Heart right ventricle (tissue), 16 donors: ENCODE data around the gene GALNT18. TPM values are rescaled to one million over a fixed set of nuclear protein-coding genes. Genes with fewer than 3 reads are reported as not detected.
A peak's percentile ranks its signal among the peaks of the same experiment; 100 is the strongest.

ENCODE experiments used
- ATAC-seq, 8 donors: fragments of 200-7000 bp; cut with Tn5 transposase; one replicate each; pipeline ENCODE4 v1.9.1; 2020; ENCODE audit warnings: mild to moderate bottlenecking in 8 of 8, moderate library complexity in 8 of 8, moderate number of reproducible peaks in 1 of 8
- DNase-seq, 2 donors: peaks; one replicate each; pipeline ENCODE4 v3.0.0-alpha.2; 2020
- H3K27ac ChIP-seq, 10 donors: fragments of 200-600 bp; sonication (generic) in 2 of 10; one replicate each; pipeline versions ENCODE4 v1.5.0 to v1.8.0; 2020 to 2022; ENCODE audit warnings: mild to moderate bottlenecking in 3 of 10
- H3K27me3 ChIP-seq, 7 donors: fragments of 200-600 bp; one replicate each; pipeline ENCODE4 v1.8.0; 2021 to 2022; ENCODE audit warnings: mild to moderate bottlenecking in 2 of 7
- H3K36me3 ChIP-seq, 9 donors: fragments of 200-600 bp; sonication (generic) in 1 of 9; one replicate each; pipeline versions ENCODE4 v1.5.0 to v1.8.0; 2020 to 2022; ENCODE audit warnings: mild to moderate bottlenecking in 2 of 9
- H3K4me1 ChIP-seq, 9 donors: fragments of 200-600 bp; sonication (generic) in 1 of 9; one replicate each; pipeline versions ENCODE4 v1.5.0 to v1.8.0; 2020 to 2022; ENCODE audit warnings: mild to moderate bottlenecking in 4 of 9
- H3K4me3 ChIP-seq, 10 donors: fragments of 200-600 bp; sonication (generic) in 2 of 10; one replicate each; pipeline versions ENCODE4 v1.5.0 to v1.8.0; 2020 to 2022; ENCODE audit warnings: mild to moderate bottlenecking in 7 of 10, moderate library complexity in 2 of 10
- H3K9me3 ChIP-seq, 11 donors: fragments of 200-600 bp in 10 of 11; sonication (generic) in 2 of 11; one replicate each; pipeline versions ENCODE4 v1.5.0 to v1.8.0; 2013 to 2022; ENCODE audit warnings: mild to moderate bottlenecking in 2 of 11, control low read depth in 1 of 11, moderate library complexity in 1 of 11
- WGBS, 2 donors: extraction: QIAGEN DNeasy Blood & Tissue Kit; methylation state at CpG; one replicate each; pipeline ENCODE4 v1.1.7; 2013; ENCODE audit warnings: inconsistent platforms in 1 of 2; 5-methylcytosine and 5-hydroxymethylcytosine counted together
- intact Hi-C, 10 donors: fragments of 100-400 bp; cut with DNase I; formaldehyde crosslinking; loops; one replicate each; pipeline versions ENCODE4 v1.11.1 to v1.14.2; 2022
- polyA plus RNA-seq, 2 donors: library from polyadenylated mRNA; stranded (reverse); fragments of 200-250 nt; gene quantifications; one replicate each; pipeline ENCODE4 v1.2.3, GENCODE V29; 2013
- total RNA-seq, 10 donors: library from RNA; stranded (reverse); fragmentation: NEBNext Ultra II Directional in 3 of 10; extraction: Animal tissue kit (Norgen Biotek cat#: 25700) in 3 of 10; gene quantifications; one replicate each; pipeline versions ENCODE4 v1.2.1 to v1.2.4, GENCODE V29; 2021 to 2023
- TF ChIP-seq, protein P1 (sequence below), 9 donors: fragments of 200-600 bp; sonication (generic) in 2 of 9; IDR thresholded peaks; one replicate each; pipeline versions ENCODE4 v1.5.0 to v1.8.0; 2021 to 2022; ENCODE audit warnings: antibody characterized with exemption in 9 of 9, mild to moderate bottlenecking in 5 of 9, moderate library complexity in 1 of 9
- donor health status: Arrhythmogenic right ventricular cardiomyopathy.
- donor health status: ischemic (EF 13 %, LVEDD 7.1; RV severe dilation, severe dysfunction).
- donor health status: healthy with polysubstance abuse.
- donor health status: DM: no; HTN: yes; CAD: no.
- donor health status: DM: no; HTN: no; CAD: no.
- donor health status: ischemic (EF 25% LVEDD 6.9; RV normal size, moderate dysfunction).
- donor health status: ischemic (EF 25% LVEDD 5.7; RV mildly dilated, moderate dysfunction).
- donor health status: healthy.
- donor health status: DM: yes; HTN: yes; CAD: no.
- donor health status: Ischemic cardiomyopathy.
- donor health status: ischemic (EF 35%, LVEDD 5.7; RV mildly dilated, moderate dysfunction).
- donor health status: nonischemic (EF 11% LVEDD 7.7; RV severe dilation, severe dysfunction).
- donor health status: DM: yes; HTN: yes; CAD: no.
- donor health status: PGD.
- donor health status: ischemic (EF 29% LVEDD 5.4; RV normal size, mild dysfunction).
- donor health status: nonischemic (EF 23%, LVEDD 6.1; RV moderate dilation, normal function).

GALNT18 gene
- total and polyA plus RNA-seq, 12 donors: 7.0 to 29.0 (median 15.6) TPM

DNA sequence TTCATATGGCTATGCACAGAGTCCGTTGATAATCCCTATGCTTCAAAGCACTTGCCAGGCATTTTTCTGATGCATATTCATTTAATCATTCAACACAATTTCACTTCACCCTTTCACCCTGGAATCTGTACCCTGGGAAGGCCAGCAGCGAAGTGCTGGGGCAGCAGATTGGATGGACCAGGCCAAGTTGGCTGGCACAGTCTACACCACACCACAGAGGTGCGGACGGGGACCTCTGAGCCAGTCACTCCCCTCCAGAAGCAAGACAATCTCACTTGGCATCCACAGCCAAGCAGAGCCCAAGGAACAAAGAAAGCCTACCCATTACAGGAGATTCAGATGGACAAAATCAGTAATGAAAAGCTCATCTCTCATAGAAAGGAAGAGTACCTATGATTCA, 130.2 kb downstream of the GALNT18 start:
- ATAC-seq (peak in 3 of 8 donors; percentile 46 to 58 (median 56)), DNase-seq (no peak)
- Histone ChIP-seq H3K9me3 (no peaks in the 10 kb centered on the region), H3K27me3 (no peaks in the 10 kb centered on the region), H3K4me3 (no peak overlapping the region), H3K4me1 (peaks cover 0 to 17% (median 0%) of the 10 kb centered on the region in 9 donors), H3K36me3 (no peaks in the 10 kb centered on the region), H3K27ac (no peak overlapping the region)
- TF ChIP-seq, protein P1, sequence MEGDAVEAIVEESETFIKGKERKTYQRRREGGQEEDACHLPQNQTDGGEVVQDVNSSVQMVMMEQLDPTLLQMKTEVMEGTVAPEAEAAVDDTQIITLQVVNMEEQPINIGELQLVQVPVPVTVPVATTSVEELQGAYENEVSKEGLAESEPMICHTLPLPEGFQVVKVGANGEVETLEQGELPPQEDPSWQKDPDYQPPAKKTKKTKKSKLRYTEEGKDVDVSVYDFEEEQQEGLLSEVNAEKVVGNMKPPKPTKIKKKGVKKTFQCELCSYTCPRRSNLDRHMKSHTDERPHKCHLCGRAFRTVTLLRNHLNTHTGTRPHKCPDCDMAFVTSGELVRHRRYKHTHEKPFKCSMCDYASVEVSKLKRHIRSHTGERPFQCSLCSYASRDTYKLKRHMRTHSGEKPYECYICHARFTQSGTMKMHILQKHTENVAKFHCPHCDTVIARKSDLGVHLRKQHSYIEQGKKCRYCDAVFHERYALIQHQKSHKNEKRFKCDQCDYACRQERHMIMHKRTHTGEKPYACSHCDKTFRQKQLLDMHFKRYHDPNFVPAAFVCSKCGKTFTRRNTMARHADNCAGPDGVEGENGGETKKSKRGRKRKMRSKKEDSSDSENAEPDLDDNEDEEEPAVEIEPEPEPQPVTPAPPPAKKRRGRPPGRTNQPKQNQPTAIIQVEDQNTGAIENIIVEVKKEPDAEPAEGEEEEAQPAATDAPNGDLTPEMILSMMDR (IDR thresholded peaks at IDR 0.05): no peak
- intact Hi-C loops: no loop called here
- 64 to 73% methylated on average over 4 of the region's 4 CpGs for WGBS, 2 donors

DNA sequence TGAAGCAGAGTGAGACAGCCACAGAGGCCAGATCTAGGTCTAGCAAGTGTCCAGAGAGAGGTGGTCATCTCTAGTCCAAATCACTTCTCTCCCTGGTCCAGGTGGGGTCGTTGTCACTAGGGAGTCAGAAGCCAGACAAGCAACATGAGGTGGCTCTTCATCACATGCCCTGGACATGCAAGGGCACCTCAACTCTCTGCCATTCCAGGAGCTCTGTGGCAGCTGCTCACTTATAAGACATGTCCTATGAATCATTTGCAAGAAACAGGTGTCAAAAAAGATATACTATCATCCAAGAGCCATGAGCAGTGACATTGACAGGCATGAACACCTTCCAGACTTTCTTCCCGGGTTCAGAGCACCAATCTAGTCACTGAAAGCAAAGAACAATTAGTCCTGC, 130.8 kb downstream of the GALNT18 start:
- intact Hi-C loops: no loop called here
- H3K4me3 ChIP-seq: no peak overlapping the region
- no peaks in the 10 kb centered on the region for H3K9me3 ChIP-seq
- no peak for ATAC-seq
- H3K27ac ChIP-seq: no peak overlapping the region
- no peaks in the 10 kb centered on the region for H3K27me3 ChIP-seq
- WGBS, 2 donors: 69 to 74% methylated on average over 2 of the region's 2 CpGs
- TF ChIP-seq, protein P1 (IDR thresholded peaks at IDR 0.05): no peak
- peaks cover 0 to 17% (median 0%) of the 10 kb centered on the region in 9 donors for H3K4me1 ChIP-seq
- H3K36me3 ChIP-seq: no peaks in the 10 kb centered on the region
- DNase-seq: no peak

DNA sequence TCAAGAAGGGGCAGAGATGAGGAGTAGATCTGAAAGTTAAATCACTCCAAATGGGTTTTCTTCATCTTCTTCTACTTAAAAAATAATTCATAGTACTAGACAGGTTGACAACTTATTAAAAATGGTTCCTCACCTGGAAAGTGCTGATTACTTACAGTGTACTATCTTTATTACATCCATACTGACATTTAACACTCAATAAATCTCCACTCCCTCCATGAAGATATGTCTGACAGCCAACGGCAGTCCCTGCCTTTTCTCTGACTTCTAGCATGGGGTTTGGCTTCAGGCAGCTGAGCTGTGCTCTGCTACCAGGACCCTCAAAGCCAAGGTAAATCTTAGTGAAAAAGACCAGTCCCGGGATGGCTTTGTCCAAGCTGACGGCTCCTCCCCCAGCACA, 135.4 kb downstream of the GALNT18 start:
- H3K4me1 ChIP-seq: peaks cover 0 to 26% (median 9%) of the 10 kb centered on the region in 9 donors
- TF ChIP-seq, protein P1 (IDR thresholded peaks at IDR 0.05): no peak
- H3K9me3 ChIP-seq: no peaks in the 10 kb centered on the region
- H3K36me3 ChIP-seq: no peaks in the 10 kb centered on the region
- H3K27me3 ChIP-seq: no peaks in the 10 kb centered on the region
- intact Hi-C loops: no loop called here
- H3K27ac ChIP-seq: no peak overlapping the region
- no peak overlapping the region for H3K4me3 ChIP-seq
- ATAC-seq (no peak), DNase-seq (no peak)
- 82 to 88% methylated on average over 3 of the region's 3 CpGs for WGBS, 2 donors

DNA sequence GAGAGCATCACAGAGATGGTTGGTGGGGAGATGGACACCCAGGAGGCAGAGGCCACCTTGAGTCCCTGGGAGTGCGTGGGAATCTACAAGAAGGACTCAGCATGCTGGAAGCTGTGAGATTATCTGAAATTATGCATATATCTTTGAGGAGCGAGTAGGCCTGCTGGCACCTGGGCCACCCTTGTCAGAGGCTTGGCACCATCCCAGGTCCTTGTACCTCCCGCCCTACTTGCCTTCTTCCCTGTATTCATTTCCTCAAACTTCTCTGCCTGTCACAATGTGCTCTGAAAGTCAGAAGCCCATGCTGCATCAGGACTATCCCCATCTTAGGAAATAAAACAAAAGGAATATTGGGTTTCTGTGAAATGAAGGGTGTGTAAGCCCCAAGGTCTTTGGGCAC, 135.8 kb downstream of the GALNT18 start:
- WGBS, 2 donors: 92 to 93% methylated on average over 3 of the region's 3 CpGs
- Histone ChIP-seq H3K4me1 (peaks cover 0 to 29% (median 13%) of the 10 kb centered on the region in 9 donors), H3K27ac (no peak overlapping the region), H3K36me3 (no peaks in the 10 kb centered on the region), H3K9me3 (no peaks in the 10 kb centered on the region), H3K4me3 (no peak overlapping the region), H3K27me3 (no peaks in the 10 kb centered on the region)
- ATAC-seq (no peak), DNase-seq (no peak)
- intact Hi-C loops: no loop called here
- TF ChIP-seq, protein P1 (IDR thresholded peaks at IDR 0.05): no peak
